Measurements from ENCODE around the gene BCL2L12. TPM values are rescaled to one million over a fixed set of nuclear protein-coding genes. Genes with fewer than 3 reads are reported as not detected.

BCL2L12 gene
- total and polyA plus RNA-seq, 2 of the 13 experiments (the other 11 are each of a cell fraction or from before 2014, with no cell fraction given), result 26.8 to 40.8 TPM

DNA sequence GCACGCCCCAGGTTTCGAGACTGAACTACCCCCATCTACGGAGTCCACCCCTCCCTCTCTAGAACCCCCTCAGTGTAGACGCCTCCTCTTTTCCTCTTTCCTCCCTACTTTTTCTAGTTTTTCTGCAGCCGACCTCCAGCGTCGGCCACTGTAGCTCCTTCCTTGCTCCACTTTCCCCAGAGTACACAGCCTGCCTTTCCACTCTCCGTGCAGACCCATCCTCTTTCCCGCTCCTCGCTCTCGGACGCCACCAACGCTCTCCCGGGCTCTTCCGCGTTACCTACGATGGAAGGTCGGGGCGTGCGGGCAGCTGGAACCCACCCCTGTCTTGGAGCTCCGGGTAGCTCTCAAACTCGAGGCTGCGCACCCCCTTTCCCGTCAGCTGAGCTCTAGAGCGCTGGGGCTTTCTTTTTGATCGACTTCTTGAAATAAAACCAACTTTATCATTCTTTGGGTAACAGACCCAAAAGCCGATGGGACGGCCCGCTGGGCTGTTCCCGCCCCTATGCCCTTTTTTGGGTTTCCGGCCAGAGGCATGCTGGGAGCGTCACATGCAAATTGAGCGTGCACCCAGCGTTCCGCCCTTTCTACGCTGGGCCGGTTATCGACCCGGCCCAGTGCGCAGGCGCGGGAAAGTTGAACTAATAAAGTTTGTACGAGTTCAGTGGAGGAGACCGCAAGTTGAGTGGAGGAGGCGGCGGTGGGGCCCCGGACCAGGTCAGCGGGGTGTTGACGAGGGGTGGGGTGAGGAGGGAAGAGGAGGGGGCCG, at the start of gene BCL2L12, which contains the start of gene IRF3 (continued):
- TF ChIP-seq, protein P1, sequence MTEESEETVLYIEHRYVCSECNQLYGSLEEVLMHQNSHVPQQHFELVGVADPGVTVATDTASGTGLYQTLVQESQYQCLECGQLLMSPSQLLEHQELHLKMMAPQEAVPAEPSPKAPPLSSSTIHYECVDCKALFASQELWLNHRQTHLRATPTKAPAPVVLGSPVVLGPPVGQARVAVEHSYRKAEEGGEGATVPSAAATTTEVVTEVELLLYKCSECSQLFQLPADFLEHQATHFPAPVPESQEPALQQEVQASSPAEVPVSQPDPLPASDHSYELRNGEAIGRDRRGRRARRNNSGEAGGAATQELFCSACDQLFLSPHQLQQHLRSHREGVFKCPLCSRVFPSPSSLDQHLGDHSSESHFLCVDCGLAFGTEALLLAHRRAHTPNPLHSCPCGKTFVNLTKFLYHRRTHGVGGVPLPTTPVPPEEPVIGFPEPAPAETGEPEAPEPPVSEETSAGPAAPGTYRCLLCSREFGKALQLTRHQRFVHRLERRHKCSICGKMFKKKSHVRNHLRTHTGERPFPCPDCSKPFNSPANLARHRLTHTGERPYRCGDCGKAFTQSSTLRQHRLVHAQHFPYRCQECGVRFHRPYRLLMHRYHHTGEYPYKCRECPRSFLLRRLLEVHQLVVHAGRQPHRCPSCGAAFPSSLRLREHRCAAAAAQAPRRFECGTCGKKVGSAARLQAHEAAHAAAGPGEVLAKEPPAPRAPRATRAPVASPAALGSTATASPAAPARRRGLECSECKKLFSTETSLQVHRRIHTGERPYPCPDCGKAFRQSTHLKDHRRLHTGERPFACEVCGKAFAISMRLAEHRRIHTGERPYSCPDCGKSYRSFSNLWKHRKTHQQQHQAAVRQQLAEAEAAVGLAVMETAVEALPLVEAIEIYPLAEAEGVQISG (CRISPR knock-in tag; IDR thresholded peaks at IDR 0.05), result peak; percentile 67
- TF ChIP-seq ZNF256 (CRISPR knock-in tag; conservative IDR thresholded peaks at IDR 0.05) (0 out of 2 replicates have a peak, but pooled peaks have one; percentile 13), ZNF619 (CRISPR knock-in tag; IDR thresholded peaks at IDR 0.05) (peak; percentile 52; the same call in 1 of the 2 replicates), CAMTA2 (CRISPR knock-in tag; IDR thresholded peaks at IDR 0.05; ENCODE audit: borderline replicate concordance) (no peak), SMARCC2 (IDR thresholded peaks at IDR 0.05) (no peak), ZNF549 (CRISPR knock-in tag; IDR thresholded peaks at IDR 0.05) (no peak), FOSL2 (CRISPR knock-in tag; IDR thresholded peaks at IDR 0.05) (no peak), ETV6 (CRISPR knock-in tag; conservative IDR thresholded peaks at IDR 0.05) (no peak), MTA1 (CRISPR knock-in tag; IDR thresholded peaks at IDR 0.05; ENCODE audit: borderline replicate concordance) (0 out of 2 replicates have a peak, but pooled peaks have one; percentile 26), KMT2B (CRISPR knock-in tag; IDR thresholded peaks at IDR 0.05) (peak; percentile 45; the same call in 1 of the 2 replicates), ZNF430 (CRISPR knock-in tag; IDR thresholded peaks at IDR 0.05) (peak; percentile 63; the same call in 1 of the 2 replicates), ZFX (CRISPR knock-in tag; IDR thresholded peaks at IDR 0.05; ENCODE audit: low read depth) (peak; percentile 68), ZMYM4 (CRISPR knock-in tag; IDR thresholded peaks at IDR 0.05) (0 out of 2 replicates have a peak, but pooled peaks have one; percentile 22), ZNF709 (CRISPR knock-in tag; IDR thresholded peaks at IDR 0.05) (no peak)
- TF ChIP-seq, protein P2, sequence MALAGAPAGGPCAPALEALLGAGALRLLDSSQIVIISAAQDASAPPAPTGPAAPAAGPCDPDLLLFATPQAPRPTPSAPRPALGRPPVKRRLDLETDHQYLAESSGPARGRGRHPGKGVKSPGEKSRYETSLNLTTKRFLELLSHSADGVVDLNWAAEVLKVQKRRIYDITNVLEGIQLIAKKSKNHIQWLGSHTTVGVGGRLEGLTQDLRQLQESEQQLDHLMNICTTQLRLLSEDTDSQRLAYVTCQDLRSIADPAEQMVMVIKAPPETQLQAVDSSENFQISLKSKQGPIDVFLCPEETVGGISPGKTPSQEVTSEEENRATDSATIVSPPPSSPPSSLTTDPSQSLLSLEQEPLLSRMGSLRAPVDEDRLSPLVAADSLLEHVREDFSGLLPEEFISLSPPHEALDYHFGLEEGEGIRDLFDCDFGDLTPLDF (CRISPR knock-in tag; IDR thresholded peaks at IDR 0.05), result peak; percentile 69; the same call in 1 of the 2 replicates
- TF ChIP-seq, protein P3, sequence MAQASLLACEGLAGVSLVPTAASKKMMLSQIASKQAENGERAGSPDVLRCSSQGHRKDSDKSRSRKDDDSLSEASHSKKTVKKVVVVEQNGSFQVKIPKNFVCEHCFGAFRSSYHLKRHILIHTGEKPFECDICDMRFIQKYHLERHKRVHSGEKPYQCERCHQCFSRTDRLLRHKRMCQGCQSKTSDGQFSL (CRISPR knock-in tag; IDR thresholded peaks at IDR 0.05), result 0 out of 2 replicates have a peak, but pooled peaks have one; percentile 26
- TF ChIP-seq, protein P4, sequence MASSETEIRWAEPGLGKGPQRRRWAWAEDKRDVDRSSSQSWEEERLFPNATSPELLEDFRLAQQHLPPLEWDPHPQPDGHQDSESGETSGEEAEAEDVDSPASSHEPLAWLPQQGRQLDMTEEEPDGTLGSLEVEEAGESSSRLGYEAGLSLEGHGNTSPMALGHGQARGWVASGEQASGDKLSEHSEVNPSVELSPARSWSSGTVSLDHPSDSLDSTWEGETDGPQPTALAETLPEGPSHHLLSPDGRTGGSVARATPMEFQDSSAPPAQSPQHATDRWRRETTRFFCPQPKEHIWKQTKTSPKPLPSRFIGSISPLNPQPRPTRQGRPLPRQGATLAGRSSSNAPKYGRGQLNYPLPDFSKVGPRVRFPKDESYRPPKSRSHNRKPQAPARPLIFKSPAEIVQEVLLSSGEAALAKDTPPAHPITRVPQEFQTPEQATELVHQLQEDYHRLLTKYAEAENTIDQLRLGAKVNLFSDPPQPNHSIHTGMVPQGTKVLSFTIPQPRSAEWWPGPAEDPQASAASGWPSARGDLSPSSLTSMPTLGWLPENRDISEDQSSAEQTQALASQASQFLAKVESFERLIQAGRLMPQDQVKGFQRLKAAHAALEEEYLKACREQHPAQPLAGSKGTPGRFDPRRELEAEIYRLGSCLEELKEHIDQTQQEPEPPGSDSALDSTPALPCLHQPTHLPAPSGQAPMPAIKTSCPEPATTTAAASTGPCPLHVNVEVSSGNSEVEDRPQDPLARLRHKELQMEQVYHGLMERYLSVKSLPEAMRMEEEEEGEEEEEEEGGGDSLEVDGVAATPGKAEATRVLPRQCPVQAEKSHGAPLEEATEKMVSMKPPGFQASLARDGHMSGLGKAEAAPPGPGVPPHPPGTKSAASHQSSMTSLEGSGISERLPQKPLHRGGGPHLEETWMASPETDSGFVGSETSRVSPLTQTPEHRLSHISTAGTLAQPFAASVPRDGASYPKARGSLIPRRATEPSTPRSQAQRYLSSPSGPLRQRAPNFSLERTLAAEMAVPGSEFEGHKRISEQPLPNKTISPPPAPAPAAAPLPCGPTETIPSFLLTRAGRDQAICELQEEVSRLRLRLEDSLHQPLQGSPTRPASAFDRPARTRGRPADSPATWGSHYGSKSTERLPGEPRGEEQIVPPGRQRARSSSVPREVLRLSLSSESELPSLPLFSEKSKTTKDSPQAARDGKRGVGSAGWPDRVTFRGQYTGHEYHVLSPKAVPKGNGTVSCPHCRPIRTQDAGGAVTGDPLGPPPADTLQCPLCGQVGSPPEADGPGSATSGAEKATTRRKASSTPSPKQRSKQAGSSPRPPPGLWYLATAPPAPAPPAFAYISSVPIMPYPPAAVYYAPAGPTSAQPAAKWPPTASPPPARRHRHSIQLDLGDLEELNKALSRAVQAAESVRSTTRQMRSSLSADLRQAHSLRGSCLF (CRISPR knock-in tag; IDR thresholded peaks at IDR 0.05; ENCODE audit: borderline replicate concordance), result 0 out of 2 replicates have a peak, but pooled peaks have one; percentile 54
- TF ChIP-seq, protein P5, sequence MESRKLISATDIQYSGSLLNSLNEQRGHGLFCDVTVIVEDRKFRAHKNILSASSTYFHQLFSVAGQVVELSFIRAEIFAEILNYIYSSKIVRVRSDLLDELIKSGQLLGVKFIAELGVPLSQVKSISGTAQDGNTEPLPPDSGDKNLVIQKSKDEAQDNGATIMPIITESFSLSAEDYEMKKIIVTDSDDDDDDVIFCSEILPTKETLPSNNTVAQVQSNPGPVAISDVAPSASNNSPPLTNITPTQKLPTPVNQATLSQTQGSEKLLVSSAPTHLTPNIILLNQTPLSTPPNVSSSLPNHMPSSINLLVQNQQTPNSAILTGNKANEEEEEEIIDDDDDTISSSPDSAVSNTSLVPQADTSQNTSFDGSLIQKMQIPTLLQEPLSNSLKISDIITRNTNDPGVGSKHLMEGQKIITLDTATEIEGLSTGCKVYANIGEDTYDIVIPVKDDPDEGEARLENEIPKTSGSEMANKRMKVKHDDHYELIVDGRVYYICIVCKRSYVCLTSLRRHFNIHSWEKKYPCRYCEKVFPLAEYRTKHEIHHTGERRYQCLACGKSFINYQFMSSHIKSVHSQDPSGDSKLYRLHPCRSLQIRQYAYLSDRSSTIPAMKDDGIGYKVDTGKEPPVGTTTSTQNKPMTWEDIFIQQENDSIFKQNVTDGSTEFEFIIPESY (CRISPR knock-in tag; IDR thresholded peaks at IDR 0.05), result no peak

Measured in HepG2 (cell line).